Neural progenitor cell (in vitro differentiated cells): ENCODE results near the gene CYBC1.
"Not testable (repeated sequence)": the region's sequence is repeated elsewhere in the genome, so short reads cannot be mapped to it uniquely, and the experiment has no call there.

Source experiments
- CTCF ChIP-seq: fragments of 200-600 bp; sonication (generic); IDR thresholded peaks from 2 replicates; pipeline ENCODE4 v1.5.1; 2017; ENCODE audit warnings: antibody characterized with exemption, mild to moderate bottlenecking
- EZH2 ChIP-seq: fragments of 200-600 bp; sonication (generic); IDR thresholded peaks from 2 replicates; pipeline ENCODE4 v1.6.1; 2017; ENCODE audit warnings: antibody characterized with exemption, mild to moderate bottlenecking, moderate library complexity
- EZH2phosphoT487 ChIP-seq: fragments of 200-600 bp; sonication (generic); IDR thresholded peaks from 2 replicates; pipeline ENCODE4 v1.6.1; 2017; ENCODE audit warnings: antibody characterized with exemption

GRCh38 chr17:82453151-82453550 is 2.6 kb upstream of the CYBC1 start:
- not testable (repeated sequence) for TF ChIP-seq CTCF, EZH2phosphoT487, EZH2
